Endodermal cell (in vitro differentiated cells): Measurements from ENCODE around the gene CLIC6. TPM values are rescaled to one million over a fixed set of nuclear protein-coding genes. Genes with fewer than 3 reads are reported as not detected.
"Not testable (repeated sequence)": the region's sequence is repeated elsewhere in the genome, so short reads cannot be mapped to it uniquely, and the experiment has no call there.

Source experiments
- DNase-seq: peaks from one replicate; pipeline ENCODE4 v3.0.0-alpha.2; 2017
- H3K27ac ChIP-seq: 2 replicates; pipeline ENCODE4 v1.5.1; 2013; ENCODE audit warnings: mild to moderate bottlenecking, low read depth, low read length, moderate library complexity
- H3K27me3 ChIP-seq: 2 replicates; pipeline ENCODE4 v1.6.1; 2013; ENCODE audit warnings: mild to moderate bottlenecking, low read length, moderate library complexity; ENCODE audit not compliant: insufficient read depth, control insufficient read depth, poor library complexity, severe bottlenecking
- H3K36me3 ChIP-seq: 2 replicates; pipeline ENCODE4 v1.7.0; 2013; ENCODE audit warnings: mild to moderate bottlenecking, low read length, moderate library complexity; ENCODE audit not compliant: control insufficient read depth, insufficient read depth
- H3K4me1 ChIP-seq: one replicate; pipeline ENCODE4 v1.7.0; 2013; ENCODE audit warnings: low read length; ENCODE audit not compliant: control insufficient read depth, insufficient read depth
- H3K4me3 ChIP-seq: 2 replicates; pipeline ENCODE4 v1.5.1; 2013; ENCODE audit warnings: mild to moderate bottlenecking, low read length, moderate library complexity
- H3K9ac ChIP-seq: 2 replicates; pipeline ENCODE4 v1.6.1; 2013; ENCODE audit warnings: mild to moderate bottlenecking, low read length, moderate library complexity; ENCODE audit not compliant: poor library complexity, severe bottlenecking; ENCODE audit errors: extremely low read depth
- H3K9me3 ChIP-seq: 2 replicates; pipeline ENCODE4 v1.6.1; 2013; ENCODE audit warnings: mild to moderate bottlenecking, low read length, moderate library complexity; ENCODE audit not compliant: control insufficient read depth
- H3K27ac Mint-ChIP-seq: 2 replicates; pipeline ENCODE4 v1.8.0; 2020; ENCODE audit warnings: mixed read lengths
- H3K27me3 Mint-ChIP-seq: 2 replicates; pipeline ENCODE4 v1.8.0; 2021; ENCODE audit warnings: mild to moderate bottlenecking, mixed read lengths; ENCODE audit not compliant: insufficient read depth
- H3K36me3 Mint-ChIP-seq: 2 replicates; pipeline ENCODE4 v1.8.0; 2020; ENCODE audit warnings: low read depth, mixed read lengths
- H3K4me1 Mint-ChIP-seq: 2 replicates; pipeline ENCODE4 v1.8.0; 2020; ENCODE audit warnings: mixed read lengths
- H3K4me3 Mint-ChIP-seq: 2 replicates; pipeline ENCODE4 v1.8.0; 2020; ENCODE audit warnings: mild to moderate bottlenecking, moderate library complexity, mixed read lengths
- H3K9me3 Mint-ChIP-seq: 2 replicates; pipeline ENCODE4 v1.8.0; 2020; ENCODE audit warnings: mild to moderate bottlenecking, mixed read lengths
- WGBS, 2 experiments: methylation state at CpG; one replicate each; pipeline versions ENCODE4 v1.1.5 to v1.1.7; 2013; ENCODE audit warnings: missing lambda C conversion rate in 2 of 2, mixed read lengths in 1 of 2; ENCODE audit not compliant: insufficient coverage in 1 of 2, insufficient read length in 1 of 2; 5-methylcytosine and 5-hydroxymethylcytosine counted together
- total RNA-seq, 2 donors: library from RNA; stranded (reverse); fragmentation: NEBNext Ultra II Directional in 1 of 2; extraction: Animal tissue kit (Norgen Biotek cat#: 25700) in 1 of 2; gene quantifications; 2 replicates in 1 of 2; 3 replicates in 1 of 2; pipeline ENCODE4 v1.2.1, GENCODE V29; 2021
- TF ChIP-seq, protein P1 (sequence below): fragments of 200-600 bp; sonication (generic); conservative IDR thresholded peaks from 2 replicates; pipeline ENCODE4 v1.5.0; 2021; ENCODE audit warnings: antibody characterized with exemption, mild to moderate bottlenecking

The CLIC6 gene
- total RNA-seq, 2 donors from 2014 or later = 1.7 to 2.4 TPM

DNA sequence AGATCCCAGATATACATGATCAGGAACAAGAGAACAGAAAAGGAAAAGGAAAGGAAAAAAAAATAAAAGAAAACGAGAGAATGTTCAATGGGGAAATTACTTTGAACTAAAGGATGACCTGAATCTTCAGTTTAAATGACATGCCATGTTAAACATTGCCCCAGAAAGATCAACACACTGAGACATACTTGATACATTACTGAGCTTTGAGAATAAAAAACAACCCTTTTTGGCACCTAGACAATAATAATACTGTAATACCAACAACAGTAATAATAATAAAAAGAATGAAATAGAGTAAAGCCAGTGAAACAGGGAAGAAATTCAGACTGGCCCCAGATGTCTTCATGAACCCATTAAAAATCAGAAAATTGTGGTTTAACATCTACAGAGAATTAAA, 44.8 kb downstream of the CLIC6 start:
- 71 to 86% methylated on average over 1 of the region's 1 CpG for whole genome bisulfite sequencing, 2 experiments
- H3K4me3 Mint-ChIP-seq = no peak overlapping the region
- TF ChIP-seq, protein P1, sequence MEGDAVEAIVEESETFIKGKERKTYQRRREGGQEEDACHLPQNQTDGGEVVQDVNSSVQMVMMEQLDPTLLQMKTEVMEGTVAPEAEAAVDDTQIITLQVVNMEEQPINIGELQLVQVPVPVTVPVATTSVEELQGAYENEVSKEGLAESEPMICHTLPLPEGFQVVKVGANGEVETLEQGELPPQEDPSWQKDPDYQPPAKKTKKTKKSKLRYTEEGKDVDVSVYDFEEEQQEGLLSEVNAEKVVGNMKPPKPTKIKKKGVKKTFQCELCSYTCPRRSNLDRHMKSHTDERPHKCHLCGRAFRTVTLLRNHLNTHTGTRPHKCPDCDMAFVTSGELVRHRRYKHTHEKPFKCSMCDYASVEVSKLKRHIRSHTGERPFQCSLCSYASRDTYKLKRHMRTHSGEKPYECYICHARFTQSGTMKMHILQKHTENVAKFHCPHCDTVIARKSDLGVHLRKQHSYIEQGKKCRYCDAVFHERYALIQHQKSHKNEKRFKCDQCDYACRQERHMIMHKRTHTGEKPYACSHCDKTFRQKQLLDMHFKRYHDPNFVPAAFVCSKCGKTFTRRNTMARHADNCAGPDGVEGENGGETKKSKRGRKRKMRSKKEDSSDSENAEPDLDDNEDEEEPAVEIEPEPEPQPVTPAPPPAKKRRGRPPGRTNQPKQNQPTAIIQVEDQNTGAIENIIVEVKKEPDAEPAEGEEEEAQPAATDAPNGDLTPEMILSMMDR = no peak

DNA sequence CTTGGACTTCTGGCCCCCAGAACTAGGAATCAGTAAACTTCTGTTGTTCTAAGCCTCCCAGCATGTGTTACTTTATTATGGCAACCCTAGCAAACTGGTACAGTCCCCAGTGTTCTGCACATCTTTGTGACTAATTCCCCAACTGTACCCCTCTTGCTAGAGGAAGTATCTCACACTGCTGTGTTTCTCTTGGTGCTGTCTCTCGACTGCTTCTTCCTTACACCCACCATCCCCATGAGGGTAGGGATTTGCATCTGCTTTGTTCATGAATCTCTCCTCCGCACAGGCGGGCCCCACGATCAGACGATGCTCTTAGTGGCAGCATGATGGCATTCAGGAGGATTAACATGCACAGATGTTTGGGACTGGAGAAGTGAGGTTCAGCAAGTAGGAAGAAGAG, 46.7 kb downstream of the CLIC6 start:
- H3K4me1 Mint-ChIP-seq = no peaks in the 10 kb centered on the region
- no peaks in the 10 kb centered on the region for H3K27me3 ChIP-seq
- WGBS, 2 experiments = 93 to 95% methylated on average over 3 to 5 of the region's 5 CpGs
- H3K36me3 Mint-ChIP-seq = no peaks in the 10 kb centered on the region
- no peak overlapping the region for H3K4me3 Mint-ChIP-seq
- H3K9me3 Mint-ChIP-seq = no peaks in the 10 kb centered on the region
- DNase-seq = no peak
- H3K27ac ChIP-seq = no peak overlapping the region
- H3K9ac ChIP-seq = no peak overlapping the region
- no peaks in the 10 kb centered on the region for H3K4me1 ChIP-seq
- H3K36me3 ChIP-seq = no peaks in the 10 kb centered on the region
- TF ChIP-seq, protein P1 = no peak
- no peaks in the 10 kb centered on the region for H3K9me3 ChIP-seq
- peaks cover 9% of the 10 kb centered on the region for H3K27me3 Mint-ChIP-seq
- H3K27ac Mint-ChIP-seq = no peak overlapping the region
- H3K4me3 ChIP-seq = no peak overlapping the region

More for the DNA sequence above, 44.8 kb downstream of the CLIC6 start:
- no peak overlapping the region for H3K9ac ChIP-seq
- no peaks in the 10 kb centered on the region for H3K4me1 Mint-ChIP-seq
- no peak overlapping the region for H3K27ac ChIP-seq
- no peaks in the 10 kb centered on the region for H3K9me3 Mint-ChIP-seq
- no peak for DNase-seq
- no peaks in the 10 kb centered on the region for H3K27me3 ChIP-seq
- no peak overlapping the region for H3K27ac Mint-ChIP-seq
- H3K9me3 ChIP-seq = no peaks in the 10 kb centered on the region
- no peak overlapping the region for H3K4me3 ChIP-seq
- H3K27me3 Mint-ChIP-seq = peaks cover 9% of the 10 kb centered on the region
- no peaks in the 10 kb centered on the region for H3K4me1 ChIP-seq
- H3K36me3 Mint-ChIP-seq = no peaks in the 10 kb centered on the region
- H3K36me3 ChIP-seq = no peaks in the 10 kb centered on the region

DNA sequence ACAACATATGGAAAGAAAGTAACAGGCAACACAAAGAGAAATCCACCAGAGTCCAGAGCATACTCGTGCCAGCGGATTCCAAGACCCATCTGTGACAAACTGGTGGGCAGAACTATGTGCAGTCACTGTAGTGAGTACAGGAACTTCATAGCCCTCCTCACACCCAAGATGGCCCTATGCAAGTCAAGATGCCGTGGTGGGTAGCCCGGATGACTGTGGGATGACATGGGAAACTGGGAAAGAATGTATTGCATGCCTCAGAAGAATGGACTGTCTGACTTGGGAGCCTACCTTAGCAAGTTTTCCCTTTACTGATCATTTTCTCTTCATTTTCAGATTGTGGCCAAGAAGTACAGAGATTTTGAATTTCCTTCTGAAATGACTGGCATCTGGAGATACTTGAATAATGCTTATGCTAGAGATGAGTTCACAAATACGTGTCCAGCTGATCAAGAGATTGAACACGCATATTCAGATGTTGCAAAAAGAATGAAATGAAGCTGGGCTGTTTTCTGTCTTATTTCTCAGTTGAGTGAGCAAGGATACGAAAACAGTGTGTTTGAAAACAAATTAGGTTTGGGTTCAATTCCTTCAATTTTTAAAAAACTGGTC, 47.3 kb downstream of the CLIC6 start:
- Mint-ChIP-seq H3K27ac (no peak overlapping the region), H3K36me3 (no peaks in the 10 kb centered on the region)

DNA sequence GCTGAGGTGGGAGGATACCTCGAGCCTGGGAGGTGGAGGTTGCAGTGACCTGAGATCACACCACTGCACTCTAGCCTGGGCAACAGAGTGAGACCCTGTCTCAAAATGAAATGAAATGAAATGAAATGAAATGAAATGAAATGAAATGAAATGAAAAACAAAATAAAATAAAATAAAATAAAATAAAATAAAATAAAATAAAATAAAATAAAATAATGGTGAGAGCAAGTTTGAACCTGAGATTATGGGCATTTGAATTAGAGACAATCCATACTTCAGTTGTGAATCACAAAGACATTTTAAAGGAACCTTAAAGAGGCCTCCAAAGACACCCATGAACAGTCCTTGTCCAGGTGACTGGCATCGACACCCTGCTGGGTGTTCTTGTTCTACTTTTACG, 49.7 kb downstream of the CLIC6 start:
- H3K4me1 Mint-ChIP-seq, H3K9ac ChIP-seq, H3K4me3 Mint-ChIP-seq, H3K36me3 Mint-ChIP-seq, H3K9me3 Mint-ChIP-seq, H3K27ac Mint-ChIP-seq, H3K27me3 ChIP-seq, H3K27me3 Mint-ChIP-seq, H3K4me3 ChIP-seq, H3K27ac ChIP-seq, DNase-seq, H3K4me1 ChIP-seq, H3K36me3 ChIP-seq, H3K9me3 ChIP-seq: not testable (repeated sequence)
- WGBS, 2 experiments = 95% methylated on average over 3 of the region's 3 CpGs; no CpG with 5 or more reads in 1 of the 2 experiments

More for the DNA sequence above, 47.3 kb downstream of the CLIC6 start:
- Histone ChIP-seq H3K4me3 (no peak overlapping the region), H3K9ac (no peak overlapping the region), H3K9me3 (no peaks in the 10 kb centered on the region), H3K27ac (no peak overlapping the region), H3K36me3 (no peaks in the 10 kb centered on the region), H3K27me3 (no peaks in the 10 kb centered on the region), H3K4me1 (no peaks in the 10 kb centered on the region)
- Mint-ChIP-seq H3K4me3 (no peak overlapping the region), H3K4me1 (no peaks in the 10 kb centered on the region), H3K27me3 (peaks cover 9% of the 10 kb centered on the region), H3K9me3 (no peaks in the 10 kb centered on the region)
- WGBS, 2 experiments = 85 to 94% methylated on average over 7 of the region's 7 CpGs
- no peak for DNase-seq
- TF ChIP-seq, protein P1 = no peak
